HCT116 (cell line): ENCODE results near the gene AGAP2. TPM values are rescaled to one million over a fixed set of nuclear protein-coding genes. Genes with fewer than 3 reads are reported as not detected.

Experiments
- ATAC-seq: fragments of 200-7000 bp; cut with Tn5 transposase; 2 replicates; pipeline ENCODE4 v1.9.1; 2020; ENCODE audit warnings: mild to moderate bottlenecking, moderate library complexity
- BruUV-seq: library from RNA; stranded (reverse); fragments of 400-500 nt; replicated peaks from 2 replicates; lab custom pipeline; 2021; lab: Mats Ljungman, UMichigan
- CTCF ChIA-PET: fragments of 300-600 bp; sonication (Branson Sonifier 250); formaldehyde crosslinking; loops from one replicate; lab custom pipeline; 2021; ENCODE audit warnings: antibody characterized with exemption; lab: Charles Lee
- POLR2A ChIA-PET: fragments of 300-600, 350-600 bp; sonication (Branson Sonifier 250); formaldehyde crosslinking; loops from one replicate; lab custom pipeline; 2021; ENCODE audit warnings: antibody characterized with exemption; lab: Charles Lee
- RAD21 ChIA-PET, 2 experiments: fragments of 300-600 bp; sonication (Branson Sonifier 250); formaldehyde crosslinking; loops; one replicate each; lab custom pipeline; 2023; ENCODE audit warnings: low total read pairs in 2 of 2; ENCODE audit not compliant: uncharacterized antibody in 2 of 2, unreplicated experiment in 2 of 2, low non-redundant PET in 1 of 2; lab: Charles Lee
- DNase-seq: peaks from one replicate; pipeline ENCODE4 v3.0.0-alpha.2; 2010; ENCODE audit warnings: low read depth, low spot score
- H2AFZ ChIP-seq: fragments of 200-600 bp; shearing (Covaris generic), sonication (generic); 2 replicates; pipeline ENCODE4 v1.6.1; 2017; ENCODE audit warnings: low read depth, mixed run types, mixed read lengths, antibody characterized with exemption, low read length; ENCODE audit not compliant: poor library complexity, severe bottlenecking
- H3K27ac ChIP-seq: 2 replicates; pipeline ENCODE4 v1.5.1; 2012; ENCODE audit warnings: low read depth, low read length
- H3K27me3 ChIP-seq: fragments of 200-600 bp; sonication (generic); 2 replicates; pipeline ENCODE4 v1.6.1; 2016; ENCODE audit warnings: mixed run types, low read length, mixed read lengths; ENCODE audit not compliant: insufficient read depth
- H3K36me3 ChIP-seq, 2 experiments: fragments of 200-500 bp in 1 of 2; fragments of 200-600 bp in 1 of 2; sonication (Bioruptor generic) in 1 of 2; sonication (generic) in 1 of 2; 2 replicates each; pipeline versions ENCODE4 v1.5.1 to v1.6.1; 2014 to 2016; ENCODE audit warnings: low read length in 2 of 2, inconsistent platforms in 1 of 2, mixed read lengths in 1 of 2, mixed run types in 1 of 2; ENCODE audit not compliant: insufficient read depth in 2 of 2, control insufficient read depth in 1 of 2
- H3K4me1 ChIP-seq, 2 experiments: fragments of 200-600 bp in 1 of 2; sonication (generic) in 1 of 2; 2 replicates each; pipeline versions ENCODE4 v1.5.1 to v1.6.1; 2012 to 2017; ENCODE audit warnings: low read length in 2 of 2, inconsistent platforms in 1 of 2, mild to moderate bottlenecking in 1 of 2, mixed read lengths in 1 of 2, mixed run types in 1 of 2, moderate library complexity in 1 of 2; ENCODE audit not compliant: insufficient read depth in 2 of 2, control insufficient read depth in 1 of 2
- H3K4me2 ChIP-seq: fragments of 200-600 bp; sonication (generic); 2 replicates; pipeline ENCODE4 v1.6.1; 2017; ENCODE audit warnings: mixed run types, low read length, mixed read lengths
- H3K4me3 ChIP-seq, 2 experiments: fragments of 200-600 bp in 1 of 2; sonication (generic) in 1 of 2; replicated peaks in 1 of 2; 2 replicates each; pipeline ENCODE4 v1.5.1; 2011 to 2016; ENCODE audit warnings: low read length in 2 of 2, control low read depth in 1 of 2, low read depth in 1 of 2, mild to moderate bottlenecking in 1 of 2, mixed read lengths in 1 of 2, mixed run types in 1 of 2
- H3K79me2 ChIP-seq: fragments of 200-600 bp; sonication (generic); 2 replicates; pipeline ENCODE4 v1.6.1; 2017; ENCODE audit warnings: mild to moderate bottlenecking, mixed run types, low read length, moderate library complexity, mixed read lengths; ENCODE audit not compliant: insufficient read depth
- H3K9ac ChIP-seq: fragments of 200-600 bp; sonication (generic); 2 replicates; pipeline ENCODE4 v1.6.1; 2016; ENCODE audit warnings: low read length, mixed read lengths
- H3K9me2 ChIP-seq: fragments of 200-600 bp; sonication (generic), shearing (Covaris generic); 2 replicates; pipeline ENCODE4 v1.6.1; 2017; ENCODE audit warnings: mixed run types, mild to moderate bottlenecking, moderate library complexity; ENCODE audit not compliant: insufficient read depth
- H3K9me3 ChIP-seq, 2 experiments: fragments of 200-500 bp in 1 of 2; fragments of 200-600 bp in 1 of 2; sonication (Bioruptor generic) in 1 of 2; sonication (generic) in 1 of 2; 2 replicates each; pipeline ENCODE4 v1.6.1; 2014 to 2017; ENCODE audit warnings: low read length in 2 of 2, mixed read lengths in 2 of 2, inconsistent platforms in 1 of 2, low read depth in 1 of 2, mild to moderate bottlenecking in 1 of 2, mixed run types in 1 of 2, moderate library complexity in 1 of 2; ENCODE audit not compliant: control insufficient read depth in 1 of 2, insufficient read depth in 1 of 2
- H4K20me1 ChIP-seq: fragments of 200-600 bp; sonication (generic), shearing (Covaris generic); 2 replicates; pipeline ENCODE4 v1.6.1; 2017; ENCODE audit warnings: mixed run types, mild to moderate bottlenecking, moderate library complexity; ENCODE audit not compliant: insufficient read depth
- CBX3 ChIP-seq: IDR thresholded peaks from 2 replicates; pipeline ENCODE4 v1.6.1; 2012; ENCODE audit warnings: low read depth
- CTCF ChIP-seq, 3 experiments: fragments of 200-600 bp in 1 of 3; sonication (generic) in 1 of 3; IDR thresholded peaks in 2 of 3; conservative IDR thresholded peaks in 1 of 3; 2 replicates each; pipeline ENCODE4 v1.5.1; 2012 to 2017; ENCODE audit warnings: low read depth in 2 of 3, low read length in 2 of 3, antibody characterized with exemption in 1 of 3, borderline replicate concordance in 1 of 3, control low read depth in 1 of 3, mild to moderate bottlenecking in 1 of 3, mixed read lengths in 1 of 3, mixed run types in 1 of 3, moderate library complexity in 1 of 3; ENCODE audit not compliant: insufficient read depth in 1 of 3
- REST ChIP-seq: IDR thresholded peaks from 2 replicates; pipeline ENCODE4 v1.6.1; 2012; ENCODE audit warnings: low read depth
- SIN3A ChIP-seq: IDR thresholded peaks from 2 replicates; pipeline ENCODE4 v1.6.1; 2012; ENCODE audit warnings: low read depth
- SRF ChIP-seq: IDR thresholded peaks from 2 replicates; pipeline ENCODE4 v1.6.1; 2012; ENCODE audit warnings: low read depth
- YY1 ChIP-seq: IDR thresholded peaks from 2 replicates; pipeline ENCODE4 v1.6.1; 2011; ENCODE audit warnings: low read length, low read depth, moderate library complexity, mild to moderate bottlenecking; ENCODE audit not compliant: insufficient replicate concordance; ENCODE audit errors: extremely low read depth
- intact Hi-C: fragments of 100-400 bp; cut with micrococcal nuclease; formaldehyde crosslinking; loops from 2 replicates; pipeline ENCODE4 v1.10.0; 2022
- total RNA-seq: library from RNA; stranded (reverse); gene quantifications from one replicate; pipeline ENCODE4 v1.2.1, GENCODE V29; 2021; ENCODE audit not compliant: unreplicated experiment

The AGAP2 gene
- total RNA-seq, 1 experiment from 2014 or later = 15.8 TPM

GRCh38 chr12:57723630-57723962 is 14.9 kb downstream of the AGAP2 start:
- ATAC-seq (no peak), DNase-seq (no peak)
- H3K27me3 ChIP-seq = no peaks in the 10 kb centered on the region
- peaks cover 4 to 7% of the 10 kb centered on the region in 2 experiments; a peak in 3 of 4 replicates for H3K36me3 ChIP-seq
- no peak overlapping the region for H3K4me3 ChIP-seq
- no TSS peak for BruUV-seq
- H3K4me2 ChIP-seq = no peak overlapping the region
- no peak overlapping the region for H2AFZ ChIP-seq
- H3K9me2 ChIP-seq = no peaks in the 10 kb centered on the region
- no peaks in the 10 kb centered on the region for H3K79me2 ChIP-seq
- TF ChIP-seq SRF (no peak), SIN3A (no peak), CBX3 (no peak), CTCF (IDR thresholded peaks at IDR 0.05 in 2 of 3, conservative IDR thresholded peaks at IDR 0.05 in 1 of 3; ENCODE audit: borderline replicate concordance in 1 of 3, insufficient read depth in 1 of 3, low read depth in 2 of 3, low read length in 2 of 3) (no peak), YY1 (no peak), REST (no peak)
- POLR2A ChIA-PET = no interaction called here
- CTCF ChIA-PET = no interaction called here
- H3K4me1 ChIP-seq = peaks cover 7 to 18% of the 10 kb centered on the region in 2 experiments; a peak in 3 of 4 replicates
- H3K9me3 ChIP-seq = no peaks in the 10 kb centered on the region
- no peaks in the 10 kb centered on the region for H4K20me1 ChIP-seq
- no peak overlapping the region for H3K9ac ChIP-seq
- intact Hi-C loops = no loop called here
- no peak overlapping the region for H3K27ac ChIP-seq
- RAD21 ChIA-PET = no interaction called here
